ENCODE data around the gene ANKRD27. TPM values are rescaled to one million over a fixed set of nuclear protein-coding genes. Genes with fewer than 3 reads are reported as not detected.
"Not testable (repeated sequence)": the region's sequence is repeated elsewhere in the genome, so short reads cannot be mapped to it uniquely, and the experiment has no call there.

The ANKRD27 gene
- total RNA-seq, 8 experiments from 2014 or later = 13.1 to 25.0 (median 15.0) TPM

GRCh38 chr19:32573492-32573794, 101.5 kb downstream of the ANKRD27 start:
- Histone ChIP-seq H3K27ac (no peak overlapping the region), H3K4me3 (no peak overlapping the region), H3K4me1 (replicated peaks in 1 of 2) (no peaks in the 10 kb centered on the region)
- 0 to 84% (median 29%) methylated on average over 1 to 3 of the region's 3 CpGs; no CpG with 5 or more reads in 4 of the 10 experiments for WGBS, 10 experiments
- ATAC-seq (replicated peaks in 6 of 8) = peak in 7 of 8 experiments; percentile 43 to 69 (median 51)
- in situ Hi-C loops (cut with MboI; ENCODE audit: low pct_unique_long_range_greater_than_20kb in 2 of 9, low sequenced_read_pairs in 9 of 9, unreplicated experiment in 9 of 9) = loop anchor here in 4 of 9 experiments (25.0 kb wide), 4 partner anchors 236 to 1911 kb away; partner anchors contain the start of gene ZNF507 (in 1 of the 4)

GRCh38 chr19:32572700-32573491, 102.1 kb downstream of the ANKRD27 start:
- in situ Hi-C loops (cut with MboI; ENCODE audit: low pct_unique_long_range_greater_than_20kb in 2 of 9, low sequenced_read_pairs in 9 of 9, unreplicated experiment in 9 of 9) = loop anchor here in 4 of 9 experiments (25.0 kb wide), 4 partner anchors 236 to 1911 kb away; partner anchors contain the start of gene ZNF507 (in 1 of the 4)

GRCh38 chr19:32571471-32572075, 103.4 kb downstream of the ANKRD27 start:
- not testable (repeated sequence) for H3K4me1 ChIP-seq (replicated peaks in 1 of 2); H3K4me3 ChIP-seq; H3K27ac ChIP-seq; ATAC-seq (replicated peaks in 6 of 8)
- WGBS, 10 experiments = no CpG with 5 or more reads among the region's 36 CpGs
- in situ Hi-C loops (cut with MboI; ENCODE audit: low pct_unique_long_range_greater_than_20kb in 2 of 9, low sequenced_read_pairs in 9 of 9, unreplicated experiment in 9 of 9) = loop anchor here in 4 of 9 experiments (25.0 kb wide), 4 partner anchors 234 to 1909 kb away; partner anchors contain the start of gene ZNF507 (in 1 of the 4)

More at GRCh38 chr19:32572700-32573491, 102.1 kb downstream of the ANKRD27 start:
- not testable (repeated sequence) for H3K4me1 ChIP-seq (replicated peaks in 1 of 2); H3K4me3 ChIP-seq; H3K27ac ChIP-seq
- ATAC-seq (replicated peaks in 6 of 8) = peak in 7 of 8 experiments; percentile 56 to 86 (median 63)
- WGBS, 10 experiments = 0 to 92% (median 68%) methylated on average over 1 to 5 of the region's 21 CpGs

- 3 to 72% (median 25%) methylated on average over 3 to 12 of the region's 15 CpGs; no CpG with 5 or more reads in 1 of the 10 experiments for WGBS, 10 experiments
- H3K27ac ChIP-seq = no peak overlapping the region
- H3K4me3 ChIP-seq = no peak overlapping the region
- in situ Hi-C loops (cut with MboI; ENCODE audit: low pct_unique_long_range_greater_than_20kb in 2 of 9, low sequenced_read_pairs in 9 of 9, unreplicated experiment in 9 of 9) = loop anchor here in 4 of 9 experiments (25.0 kb wide), 4 partner anchors 233 to 1908 kb away; partner anchors contain the start of gene ZNF507 (in 1 of the 4)
- H3K4me1 ChIP-seq (replicated peaks in 1 of 2) = no peaks in the 10 kb centered on the region
- ATAC-seq (replicated peaks in 6 of 8) = peak; percentile 72 to 95 (median 84)
Measured at GRCh38 chr19:32570081-32570785, 104.7 kb downstream of the ANKRD27 start.

- in situ Hi-C loops (cut with MboI; ENCODE audit: low pct_unique_long_range_greater_than_20kb in 2 of 9, low sequenced_read_pairs in 9 of 9, unreplicated experiment in 9 of 9) = loop anchor here in 4 of 9 experiments (10.0 to 25.0 kb wide), 5 partner anchors 103 to 1905 kb away; partner anchors contain the start of gene ZNF507 (in 1 of the 4)
- Histone ChIP-seq H3K27ac (no peak overlapping the region), H3K4me3 (no peak overlapping the region), H3K4me1 (replicated peaks in 1 of 2) (no peaks in the 10 kb centered on the region)
- 10 to 97% (median 88%) methylated on average over 2 to 7 of the region's 9 CpGs; no CpG with 5 or more reads in 3 of the 10 experiments for WGBS, 10 experiments
- ATAC-seq (replicated peaks in 6 of 8) = no peak
Measured at GRCh38 chr19:32567486-32567885, 107.5 kb downstream of the ANKRD27 start.

- WGBS, 10 experiments = 0 to 100% (median 65%) methylated on average over 1 to 4 of the region's 5 CpGs; no CpG with 5 or more reads in 2 of the 10 experiments
- Histone ChIP-seq H3K27ac (no peak overlapping the region), H3K4me1 (replicated peaks in 1 of 2) (no peaks in the 10 kb centered on the region), H3K4me3 (no peak overlapping the region)
- in situ Hi-C loops (cut with MboI; ENCODE audit: low pct_unique_long_range_greater_than_20kb in 2 of 9, low sequenced_read_pairs in 9 of 9, unreplicated experiment in 9 of 9) = loop anchor here in 4 of 9 experiments (10.0 to 25.0 kb wide), 5 partner anchors 102 to 1904 kb away; partner anchors contain the start of gene ZNF507 (in 1 of the 4)
- ATAC-seq (replicated peaks in 6 of 8) = peak in 3 of 8 experiments; percentile 17 to 77 (median 44)
Measured at GRCh38 chr19:32566246-32566830, 108.6 kb downstream of the ANKRD27 start.

- no peaks in the 10 kb centered on the region for H3K4me1 ChIP-seq (replicated peaks in 1 of 2)
- no peak overlapping the region for H3K27ac ChIP-seq
- 43 to 100% (median 90%) methylated on average over 2 to 6 of the region's 9 CpGs; no CpG with 5 or more reads in 3 of the 10 experiments for WGBS, 10 experiments
- ATAC-seq (replicated peaks in 6 of 8) = no peak
- no peak overlapping the region for H3K4me3 ChIP-seq
- in situ Hi-C loops (cut with MboI; ENCODE audit: low pct_unique_long_range_greater_than_20kb in 2 of 9, low sequenced_read_pairs in 9 of 9, unreplicated experiment in 9 of 9) = loop anchor here in 4 of 9 experiments (10.0 to 25.0 kb wide), 5 partner anchors 99 to 1901 kb away; partner anchors contain the start of gene ZNF507 (in 1 of the 4)
Measured at GRCh38 chr19:32563761-32564160, 111.2 kb downstream of the ANKRD27 start.

GRCh38 chr19:32558607-32559228, 116.3 kb downstream of the ANKRD27 start:
- peak in 1 of 8 experiments; percentile 41 for ATAC-seq (replicated peaks in 6 of 8)
- 17 to 79% (median 51%) methylated on average over 2 to 10 of the region's 10 CpGs; no CpG with 5 or more reads in 1 of the 10 experiments for WGBS, 10 experiments
- in situ Hi-C loops (cut with MboI; ENCODE audit: low pct_unique_long_range_greater_than_20kb in 2 of 9, low sequenced_read_pairs in 9 of 9, unreplicated experiment in 9 of 9) = loop anchor here in 4 of 9 experiments (25.0 kb wide), 4 partner anchors 221 to 1896 kb away; partner anchors contain the start of gene ZNF507 (in 1 of the 4)

GRCh38 chr19:32555786-32556185, 119.2 kb downstream of the ANKRD27 start:
- WGBS, 10 experiments = 57 to 100% (median 80%) methylated on average over 1 of the region's 1 CpG; no CpG with 5 or more reads in 7 of the 10 experiments
- no peak overlapping the region for H3K4me3 ChIP-seq
- no peak overlapping the region for H3K27ac ChIP-seq
- H3K4me1 ChIP-seq (replicated peaks in 1 of 2) = peaks cover 0 to 3% of the 10 kb centered on the region in 2 donors
- in situ Hi-C loops (cut with MboI; ENCODE audit: low pct_unique_long_range_greater_than_20kb in 2 of 9, low sequenced_read_pairs in 9 of 9, unreplicated experiment in 9 of 9) = loop anchor here in 4 of 9 experiments (25.0 kb wide), 4 partner anchors 218 to 1893 kb away; partner anchors contain the start of gene ZNF507 (in 1 of the 4)
- no peak for ATAC-seq (replicated peaks in 6 of 8)

More at GRCh38 chr19:32558607-32559228, 116.3 kb downstream of the ANKRD27 start:
- H3K4me3 ChIP-seq = no peak overlapping the region
- H3K4me1 ChIP-seq (replicated peaks in 1 of 2) = peaks cover 0 to 3% of the 10 kb centered on the region in 2 donors
- no peak overlapping the region for H3K27ac ChIP-seq

GRCh38 chr19:32550666-32551065, 124.3 kb downstream of the ANKRD27 start:
- Histone ChIP-seq H3K4me3 (no peak overlapping the region), H3K4me1 (replicated peaks in 1 of 2) (no peaks in the 10 kb centered on the region), H3K27ac (no peak overlapping the region)
- in situ Hi-C loops (cut with MboI; ENCODE audit: low pct_unique_long_range_greater_than_20kb in 2 of 9, low sequenced_read_pairs in 9 of 9, unreplicated experiment in 9 of 9) = loop anchor here in 4 of 9 experiments (25.0 kb wide), 4 partner anchors 213 to 1888 kb away; partner anchors contain the start of gene ZNF507 (in 1 of the 4)
- no peak for ATAC-seq (replicated peaks in 6 of 8)
- WGBS, 10 experiments = 7 to 84% (median 53%) methylated on average over 1 to 5 of the region's 5 CpGs; no CpG with 5 or more reads in 2 of the 10 experiments

Measured in motor neuron (in vitro differentiated cells).